Measurements from ENCODE around the gene C19orf73. TPM values are rescaled to one million over a fixed set of nuclear protein-coding genes. Genes with fewer than 3 reads are reported as not detected.
A peak's percentile ranks its signal among the peaks of the same experiment; 100 is the strongest.

The C19orf73 gene
- total and polyA plus RNA-seq, 9 of the 15 experiments (the other 6 are each of a cell fraction or from before 2014, with no cell fraction given): 0.08 to 7.4 (median 1.4) TPM

DNA sequence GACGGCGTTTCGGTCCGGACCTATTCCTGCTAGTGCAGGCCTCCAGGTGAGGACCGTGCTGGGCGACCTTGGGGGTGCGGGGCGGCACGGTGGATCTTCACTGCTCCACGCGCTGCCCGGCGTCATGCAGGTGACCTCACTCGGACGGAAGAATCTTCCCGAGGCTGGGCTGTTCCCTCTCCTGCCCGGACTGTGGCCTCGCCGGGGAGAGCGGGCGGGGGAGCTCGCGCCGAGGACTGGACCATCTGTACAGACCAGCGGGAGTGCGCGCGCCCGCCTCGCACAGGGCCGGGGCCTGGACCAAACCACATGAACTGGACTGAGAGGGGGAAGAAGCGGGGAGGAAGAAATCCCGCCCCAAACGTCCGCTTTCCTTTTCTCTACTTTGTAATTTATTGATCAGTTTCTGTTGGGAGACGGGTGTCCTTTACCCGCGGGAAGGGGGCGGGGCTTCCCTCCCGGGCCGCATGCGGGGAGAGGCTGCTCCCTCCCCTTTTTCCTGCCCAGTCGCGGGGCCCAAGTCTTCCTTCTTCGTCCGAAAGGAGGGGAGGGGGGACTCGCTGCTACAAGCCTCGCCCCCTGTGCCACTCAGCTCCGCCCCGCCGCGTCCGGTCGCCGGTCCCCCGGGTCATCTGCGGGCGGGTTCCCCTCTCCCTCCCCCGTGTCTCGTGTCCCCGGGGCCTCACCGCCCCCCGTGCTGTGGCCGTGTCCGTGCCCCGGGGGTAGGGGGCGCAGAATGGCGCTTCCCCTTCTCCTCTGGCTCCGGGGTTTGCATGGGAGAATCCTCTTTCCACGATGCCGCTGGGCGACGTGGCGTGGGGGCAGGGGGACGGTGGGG, 31.4 kb upstream of the C19orf73 start (continued):
- TF ChIP-seq MTA3 (IDR thresholded peaks at IDR 0.05; ENCODE audit: borderline replicate concordance) (peak; percentile 39; the same call in 1 of the 2 replicates), CREM (IDR thresholded peaks at IDR 0.05; ENCODE audit: low read depth) (peak; percentile 60), HNRNPH1 (optimal IDR thresholded peaks at IDR 0.05; ENCODE audit: low read depth, low read length) (no peak), POLR2A (conservative IDR thresholded peaks at IDR 0.05) (peak; percentile 78), BRCA1 (IDR thresholded peaks at IDR 0.05) (no peak), BRCA1 (CRISPR knock-in tag; IDR thresholded peaks at IDR 0.05) (no peak), PCBP1 (IDR thresholded peaks at IDR 0.05; ENCODE audit: low read depth, low read length, poor library complexity, severe bottlenecking) (peak; percentile 66), HCFC1 (IDR thresholded peaks at IDR 0.05; ENCODE audit: low read depth, low read length) (peak; percentile 12; the same call in 1 of the 2 replicates), LCOR (CRISPR knock-in tag; IDR thresholded peaks at IDR 0.05) (no peak; the same call in 1 of the 2 replicates), ATF1 (CRISPR knock-in tag; IDR thresholded peaks at IDR 0.05) (no peak), ATF1 (tag; IDR thresholded peaks at IDR 0.05) (peak; percentile 38), NR2F6 (CRISPR knock-in tag; IDR thresholded peaks at IDR 0.05) (no peak), KDM5B (IDR thresholded peaks at IDR 0.05; ENCODE audit: insufficient replicate concordance, low read depth, low read length) (peak; percentile 62), MTA1 (IDR thresholded peaks at IDR 0.05; ENCODE audit: borderline replicate concordance) (no peak), POLR2AphosphoS2 (IDR thresholded peaks at IDR 0.05; ENCODE audit: low read length) (peak; percentile 81)
- TF ChIP-seq, protein P1, sequence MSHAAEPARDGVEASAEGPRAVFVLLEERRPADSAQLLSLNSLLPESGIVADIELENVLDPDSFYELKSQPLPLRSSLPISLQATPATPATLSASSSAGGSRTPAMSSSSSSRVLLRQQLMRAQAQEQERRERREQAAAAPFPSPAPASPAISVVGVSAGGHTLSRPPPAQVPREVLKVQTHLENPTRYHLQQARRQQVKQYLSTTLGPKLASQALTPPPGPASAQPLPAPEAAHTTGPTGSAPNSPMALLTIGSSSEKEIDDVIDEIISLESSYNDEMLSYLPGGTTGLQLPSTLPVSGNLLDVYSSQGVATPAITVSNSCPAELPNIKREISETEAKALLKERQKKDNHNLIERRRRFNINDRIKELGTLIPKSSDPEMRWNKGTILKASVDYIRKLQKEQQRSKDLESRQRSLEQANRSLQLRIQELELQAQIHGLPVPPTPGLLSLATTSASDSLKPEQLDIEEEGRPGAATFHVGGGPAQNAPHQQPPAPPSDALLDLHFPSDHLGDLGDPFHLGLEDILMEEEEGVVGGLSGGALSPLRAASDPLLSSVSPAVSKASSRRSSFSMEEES (CRISPR knock-in tag; IDR thresholded peaks at IDR 0.05): no peak
- TF ChIP-seq, protein P2, sequence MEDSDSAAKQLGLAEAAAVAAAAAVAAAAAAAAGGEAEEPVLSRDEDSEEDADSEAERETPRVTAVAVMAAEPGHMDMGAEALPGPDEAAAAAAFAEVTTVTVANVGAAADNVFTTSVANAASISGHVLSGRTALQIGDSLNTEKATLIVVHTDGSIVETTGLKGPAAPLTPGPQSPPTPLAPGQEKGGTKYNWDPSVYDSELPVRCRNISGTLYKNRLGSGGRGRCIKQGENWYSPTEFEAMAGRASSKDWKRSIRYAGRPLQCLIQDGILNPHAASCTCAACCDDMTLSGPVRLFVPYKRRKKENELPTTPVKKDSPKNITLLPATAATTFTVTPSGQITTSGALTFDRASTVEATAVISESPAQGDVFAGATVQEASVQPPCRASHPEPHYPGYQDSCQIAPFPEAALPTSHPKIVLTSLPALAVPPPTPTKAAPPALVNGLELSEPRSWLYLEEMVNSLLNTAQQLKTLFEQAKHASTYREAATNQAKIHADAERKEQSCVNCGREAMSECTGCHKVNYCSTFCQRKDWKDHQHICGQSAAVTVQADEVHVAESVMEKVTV (CRISPR knock-in tag; IDR thresholded peaks at IDR 0.05): no peak
- TF ChIP-seq, protein P3, sequence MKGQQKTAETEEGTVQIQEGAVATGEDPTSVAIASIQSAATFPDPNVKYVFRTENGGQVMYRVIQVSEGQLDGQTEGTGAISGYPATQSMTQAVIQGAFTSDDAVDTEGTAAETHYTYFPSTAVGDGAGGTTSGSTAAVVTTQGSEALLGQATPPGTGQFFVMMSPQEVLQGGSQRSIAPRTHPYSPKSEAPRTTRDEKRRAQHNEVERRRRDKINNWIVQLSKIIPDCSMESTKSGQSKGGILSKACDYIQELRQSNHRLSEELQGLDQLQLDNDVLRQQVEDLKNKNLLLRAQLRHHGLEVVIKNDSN (CRISPR knock-in tag; IDR thresholded peaks at IDR 0.05): peak; percentile 32; the same call in 1 of the 2 replicates

Data from K562 (cell line).